Rectal smooth muscle tissue (tissue), 1 donor: Measurements from ENCODE around the gene SNRNP70.

Source experiments
- H3K27ac ChIP-seq: one replicate; pipeline ENCODE4 v1.7.0; 2013; ENCODE audit warnings: low read depth, low read length, inconsistent platforms
- H3K27me3 ChIP-seq: one replicate; pipeline ENCODE4 v1.7.0; 2013; ENCODE audit warnings: low read length; ENCODE audit not compliant: control insufficient read depth, insufficient read depth
- H3K36me3 ChIP-seq: one replicate; pipeline ENCODE4 v1.7.0; 2013; ENCODE audit warnings: low read length; ENCODE audit not compliant: control insufficient read depth, insufficient read depth
- H3K4me1 ChIP-seq: one replicate; pipeline ENCODE4 v1.7.0; 2013; ENCODE audit warnings: low read length; ENCODE audit not compliant: control insufficient read depth, insufficient read depth
- H3K4me3 ChIP-seq: one replicate; pipeline ENCODE4 v1.7.0; 2013; ENCODE audit warnings: low read length
- H3K9ac ChIP-seq: one replicate; pipeline ENCODE4 v1.7.0; 2013; ENCODE audit warnings: low read length

Gene SNRNP70

DNA sequence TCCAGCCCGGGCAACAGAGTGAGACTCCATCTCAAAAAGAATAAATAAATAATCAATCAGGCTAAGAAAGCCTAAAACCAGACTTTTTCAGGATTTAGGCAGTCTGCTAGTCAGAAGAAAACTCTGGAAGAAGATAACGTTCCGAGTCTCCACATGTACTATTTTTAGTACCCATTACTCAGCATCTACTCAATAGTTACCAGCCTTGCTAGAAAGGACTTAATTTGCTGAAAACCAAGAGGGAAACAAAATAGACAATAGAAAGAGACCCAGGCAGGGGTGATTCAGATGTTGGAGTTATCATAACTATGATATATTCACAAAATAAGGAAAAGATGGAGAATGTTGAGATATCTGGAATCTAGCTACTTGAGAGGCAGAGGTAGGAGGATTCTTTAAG, 25.3 kb downstream of the SNRNP70 start:
- H3K36me3 ChIP-seq = peaks cover 11% of the 10 kb centered on the region
- peaks cover 4% of the 10 kb centered on the region for H3K4me1 ChIP-seq
- H3K27ac ChIP-seq = no peak overlapping the region
- no peak overlapping the region for H3K4me3 ChIP-seq
- H3K9ac ChIP-seq = no peak overlapping the region
- H3K27me3 ChIP-seq = no peaks in the 10 kb centered on the region

DNA sequence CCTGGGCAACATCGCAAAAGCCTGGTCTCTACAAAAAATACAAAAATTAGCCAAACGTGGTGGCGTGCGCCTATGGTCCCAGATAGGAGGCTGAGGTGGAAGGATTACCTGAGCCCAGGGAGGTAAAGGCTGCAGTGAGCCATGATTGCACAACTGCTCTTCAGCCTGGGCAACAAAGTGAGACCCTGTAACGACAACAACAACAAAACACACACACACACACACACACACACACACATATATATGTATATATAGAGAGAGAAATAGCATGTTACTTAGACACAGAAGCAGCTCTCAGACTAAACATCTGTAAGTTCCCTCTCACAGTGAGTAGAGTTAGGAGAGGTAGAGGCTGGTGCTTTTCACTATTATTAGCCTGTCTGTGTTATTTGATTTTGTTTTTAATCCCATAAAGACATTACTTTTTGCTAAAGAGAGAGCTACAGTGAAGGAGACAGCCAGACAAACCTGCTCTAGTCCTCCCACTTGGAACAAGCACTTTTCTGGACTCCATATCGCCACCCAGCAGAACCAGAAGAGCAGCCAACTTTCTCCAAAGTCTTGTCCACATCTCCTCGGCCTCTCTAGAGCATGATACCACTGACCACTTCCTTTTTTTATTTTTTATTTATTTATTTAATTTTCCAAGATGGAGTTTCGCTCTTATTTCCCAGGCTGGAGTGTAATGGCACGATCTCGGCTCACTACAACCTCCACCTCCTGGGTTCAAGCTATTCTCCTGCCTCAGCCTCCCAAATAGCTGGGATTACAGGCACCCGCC, 26.2 kb downstream of the SNRNP70 start:
- H3K4me3 ChIP-seq = no peak overlapping the region
- H3K36me3 ChIP-seq = peaks cover 6% of the 10 kb centered on the region
- H3K4me1 ChIP-seq = peaks cover 4% of the 10 kb centered on the region
- no peak overlapping the region for H3K27ac ChIP-seq
- no peak overlapping the region for H3K9ac ChIP-seq
- H3K27me3 ChIP-seq = no peaks in the 10 kb centered on the region

DNA sequence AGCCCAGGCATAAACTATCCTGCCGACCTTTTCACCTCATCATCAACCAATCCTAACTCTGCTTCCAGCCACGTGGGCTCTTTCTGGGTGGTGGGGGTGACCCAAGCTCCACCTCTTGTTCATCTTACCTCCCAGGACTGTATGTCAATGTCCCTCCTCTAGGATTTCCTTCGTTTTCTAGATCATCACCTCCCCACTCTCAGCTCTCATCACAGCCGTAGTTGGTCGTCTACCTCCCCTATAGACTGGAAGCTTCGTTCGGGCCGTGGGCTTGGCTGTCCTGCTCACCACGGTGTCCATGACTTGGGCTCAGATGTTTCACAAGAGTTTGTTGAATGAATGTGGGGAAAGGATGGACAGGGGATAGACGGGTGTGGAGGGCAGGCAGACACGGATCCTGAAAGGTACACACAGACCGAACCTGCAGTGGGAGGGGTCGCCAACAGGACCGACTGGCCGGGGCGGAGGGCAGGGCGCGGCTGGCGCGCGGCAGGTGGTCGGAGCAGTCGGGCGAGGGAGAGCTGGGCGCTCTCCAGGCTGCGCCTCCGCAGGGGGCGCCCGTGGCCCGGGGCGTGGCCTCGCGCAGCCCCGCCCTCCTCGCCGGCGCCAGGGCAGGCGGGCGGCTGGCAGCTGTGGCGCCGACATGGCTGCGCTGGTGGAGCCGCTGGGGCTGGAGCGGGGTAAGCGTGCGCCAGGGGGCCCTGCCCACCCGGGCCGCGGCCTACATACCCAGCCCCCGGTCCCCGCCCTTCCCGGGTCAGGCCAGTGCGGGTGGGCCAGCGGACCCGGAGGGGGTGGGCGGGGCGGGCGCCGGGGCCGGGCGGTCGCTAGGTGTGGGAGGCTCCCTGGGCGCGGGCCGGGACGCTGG, 28.7 kb downstream of the SNRNP70 start, which contains the start of gene LIN7B:
Gene LIN7B (plus strand): TSS at position 609 of the 868 bp plus-strand sequence. CDS start 35 bp downstream, at position 644.
- Histone ChIP-seq H3K36me3 (no peaks in the 10 kb centered on the region), H3K4me1 (peaks cover 4% of the 10 kb centered on the region), H3K4me3 (peak within 1 kb of the TSS; percentile 87), H3K9ac (peak within 1 kb of the TSS; percentile 55), H3K27ac (peak within 1 kb of the TSS; percentile 68), H3K27me3 (no peaks in the 10 kb centered on the region)

DNA sequence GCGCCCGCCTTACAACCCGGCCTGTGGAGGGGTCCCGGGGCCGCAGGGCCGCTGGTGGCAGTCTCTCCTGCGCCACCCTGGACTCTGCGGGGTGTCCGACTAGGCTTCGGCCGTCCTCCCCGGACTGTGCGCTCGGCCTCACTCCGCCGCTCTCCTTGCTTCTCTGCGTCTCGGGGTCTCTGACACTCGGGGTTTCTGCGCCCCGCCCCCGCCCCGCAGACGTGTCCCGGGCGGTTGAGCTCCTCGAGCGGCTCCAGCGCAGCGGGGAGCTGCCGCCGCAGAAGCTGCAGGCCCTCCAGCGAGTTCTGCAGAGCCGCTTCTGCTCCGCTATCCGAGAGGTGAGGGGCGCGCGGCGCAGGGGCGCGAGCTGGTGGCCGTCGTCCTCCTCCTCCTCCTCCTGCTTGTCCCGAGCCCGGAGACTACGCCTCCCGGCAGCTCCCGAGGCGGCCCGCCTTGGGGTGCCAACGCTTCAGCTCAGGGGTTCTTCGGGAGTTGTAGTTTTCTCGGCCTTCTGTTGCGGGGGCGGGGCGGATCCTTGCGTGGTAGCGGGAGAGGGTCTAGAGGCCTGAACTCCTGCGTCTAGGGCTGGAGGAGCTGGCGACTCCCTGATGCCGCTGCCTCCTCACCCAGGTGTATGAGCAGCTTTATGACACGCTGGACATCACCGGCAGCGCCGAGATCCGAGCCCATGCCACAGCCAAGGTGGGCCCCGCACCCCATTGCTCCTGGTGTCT, 29.5 kb downstream of the SNRNP70 start:
- Histone ChIP-seq H3K27ac (peak overlapping the region; percentile 68), H3K36me3 (no peaks in the 10 kb centered on the region), H3K27me3 (no peaks in the 10 kb centered on the region), H3K4me3 (peak overlapping the region; percentile 87), H3K9ac (peak overlapping the region; percentile 55), H3K4me1 (peaks cover 4% of the 10 kb centered on the region)

DNA sequence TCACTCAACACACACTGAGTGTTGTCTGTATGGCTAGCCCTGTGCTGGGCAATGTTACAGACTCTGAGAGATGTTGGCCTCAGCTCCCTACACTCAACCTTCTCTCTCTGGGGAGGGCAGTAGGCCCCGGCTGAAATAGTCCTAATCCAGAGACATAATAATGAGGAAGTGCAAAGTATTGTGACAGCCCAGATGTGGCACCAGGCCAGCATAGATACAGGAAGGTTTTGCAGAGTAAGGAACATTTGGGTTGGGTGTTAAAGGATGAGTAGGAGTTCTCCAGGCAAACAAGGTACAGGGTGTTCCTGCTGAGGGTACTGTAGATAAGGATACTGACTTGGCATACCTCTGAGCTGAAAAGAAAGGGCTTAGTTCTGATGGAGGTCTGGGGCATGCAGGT, 31.3 kb downstream of the SNRNP70 start:
- no peaks in the 10 kb centered on the region for H3K36me3 ChIP-seq
- no peak overlapping the region for H3K4me3 ChIP-seq
- peaks cover 3% of the 10 kb centered on the region for H3K27me3 ChIP-seq
- H3K27ac ChIP-seq = no peak overlapping the region
- H3K4me1 ChIP-seq = peaks cover 4% of the 10 kb centered on the region
- no peak overlapping the region for H3K9ac ChIP-seq

DNA sequence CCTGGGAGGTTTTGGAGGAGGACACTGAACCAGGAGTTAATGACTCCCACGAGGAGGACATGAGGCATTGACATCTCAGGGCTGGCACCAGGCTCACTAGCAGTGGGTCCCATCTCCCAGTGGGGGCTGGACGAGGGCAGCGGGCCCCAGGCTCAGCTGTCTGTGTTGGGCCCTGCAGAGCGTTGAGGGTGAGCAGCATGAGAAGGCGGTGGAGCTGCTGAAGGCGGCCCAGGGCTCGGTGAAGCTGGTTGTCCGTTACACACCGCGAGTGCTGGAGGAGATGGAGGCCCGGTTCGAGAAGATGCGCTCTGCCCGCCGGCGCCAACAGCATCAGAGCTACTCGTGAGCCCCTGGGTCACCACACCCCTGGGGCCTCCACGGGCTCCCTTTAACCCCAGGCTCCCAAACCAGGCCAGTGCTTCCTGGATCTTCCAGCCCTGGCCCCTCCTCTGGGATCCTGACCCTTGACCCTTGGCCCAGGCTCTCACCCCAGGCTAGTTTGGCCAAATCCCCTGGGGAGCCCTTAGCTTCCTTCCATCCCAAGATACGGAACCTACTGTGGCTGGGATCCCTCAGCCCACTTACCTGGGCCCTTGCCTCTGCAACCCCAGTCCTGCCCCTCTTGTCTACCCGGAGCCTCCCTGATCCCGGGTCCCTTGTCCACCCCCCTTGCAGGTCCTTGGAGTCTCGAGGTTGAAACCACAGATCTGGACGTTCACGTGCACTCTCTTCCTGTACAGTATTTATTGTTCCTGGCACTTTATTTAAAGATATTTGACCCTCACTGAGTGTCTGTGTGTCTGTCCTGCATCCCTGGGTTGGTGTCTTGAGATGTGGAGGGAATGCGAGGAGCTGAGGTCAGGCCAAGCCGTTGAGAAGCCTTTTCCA, 32.7 kb downstream of the SNRNP70 start:
- Histone ChIP-seq H3K4me3 (peak overlapping the region; percentile 86), H3K36me3 (no peaks in the 10 kb centered on the region), H3K27ac (peak overlapping the region; percentile 96), H3K4me1 (peaks cover 4% of the 10 kb centered on the region), H3K9ac (peak overlapping the region; percentile 92), H3K27me3 (peaks cover 3% of the 10 kb centered on the region)

DNA sequence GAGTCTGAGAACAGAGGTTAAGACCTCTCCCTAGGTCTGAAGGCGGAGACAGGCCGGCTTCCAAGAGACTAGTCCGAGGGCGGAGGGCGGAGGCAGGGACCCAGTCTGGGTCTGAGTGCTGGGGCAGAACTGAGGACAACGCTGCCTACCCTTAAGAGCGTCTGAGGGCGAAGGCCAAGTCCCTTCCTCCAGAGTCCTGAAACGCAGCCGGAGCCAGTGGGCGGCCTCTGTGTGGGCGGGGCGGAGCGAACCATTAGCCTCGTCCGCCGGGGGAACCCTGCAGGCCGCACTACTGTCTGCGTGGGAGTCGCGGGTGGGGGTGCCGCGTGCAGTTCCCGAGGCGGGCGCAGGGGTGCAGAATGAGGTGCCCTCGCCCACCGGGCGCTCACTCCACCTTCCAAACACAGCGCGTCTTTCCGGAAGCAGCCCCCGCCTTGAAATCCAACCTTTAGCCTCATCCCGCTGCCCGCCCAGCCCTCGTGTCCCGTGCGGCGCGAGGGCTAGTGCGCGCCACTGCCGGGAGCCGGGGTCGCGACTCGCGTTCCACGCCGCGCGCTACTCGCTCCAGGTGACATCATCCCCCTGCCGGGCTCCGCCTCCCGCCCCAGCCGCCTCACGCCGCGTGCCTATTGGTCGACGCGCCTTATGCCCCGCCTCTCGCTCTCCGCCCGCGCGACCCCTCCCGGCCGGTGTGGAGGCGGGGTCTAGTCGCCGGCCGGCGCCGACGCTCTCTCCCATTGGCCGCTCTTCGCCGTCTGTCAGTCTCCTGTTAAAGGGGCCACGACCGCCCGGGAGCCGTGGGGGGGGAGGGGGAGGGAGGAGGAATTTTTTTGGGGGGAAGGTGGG, 33.5 kb downstream of the SNRNP70 start, which contains the start of gene C19orf73:
Gene C19orf73 (minus strand): TSS at position 579 of the 846 bp plus-strand sequence. CDS start 121 bp downstream, at position 458.
- Histone ChIP-seq H3K4me3 (peak within 1 kb of the TSS; percentile 86), H3K27ac (peak within 1 kb of the TSS; percentile 96), H3K36me3 (no peaks in the 10 kb centered on the region), H3K9ac (peak within 1 kb of the TSS; percentile 92), H3K27me3 (peaks cover 3% of the 10 kb centered on the region), H3K4me1 (peaks cover 3% of the 10 kb centered on the region)

DNA sequence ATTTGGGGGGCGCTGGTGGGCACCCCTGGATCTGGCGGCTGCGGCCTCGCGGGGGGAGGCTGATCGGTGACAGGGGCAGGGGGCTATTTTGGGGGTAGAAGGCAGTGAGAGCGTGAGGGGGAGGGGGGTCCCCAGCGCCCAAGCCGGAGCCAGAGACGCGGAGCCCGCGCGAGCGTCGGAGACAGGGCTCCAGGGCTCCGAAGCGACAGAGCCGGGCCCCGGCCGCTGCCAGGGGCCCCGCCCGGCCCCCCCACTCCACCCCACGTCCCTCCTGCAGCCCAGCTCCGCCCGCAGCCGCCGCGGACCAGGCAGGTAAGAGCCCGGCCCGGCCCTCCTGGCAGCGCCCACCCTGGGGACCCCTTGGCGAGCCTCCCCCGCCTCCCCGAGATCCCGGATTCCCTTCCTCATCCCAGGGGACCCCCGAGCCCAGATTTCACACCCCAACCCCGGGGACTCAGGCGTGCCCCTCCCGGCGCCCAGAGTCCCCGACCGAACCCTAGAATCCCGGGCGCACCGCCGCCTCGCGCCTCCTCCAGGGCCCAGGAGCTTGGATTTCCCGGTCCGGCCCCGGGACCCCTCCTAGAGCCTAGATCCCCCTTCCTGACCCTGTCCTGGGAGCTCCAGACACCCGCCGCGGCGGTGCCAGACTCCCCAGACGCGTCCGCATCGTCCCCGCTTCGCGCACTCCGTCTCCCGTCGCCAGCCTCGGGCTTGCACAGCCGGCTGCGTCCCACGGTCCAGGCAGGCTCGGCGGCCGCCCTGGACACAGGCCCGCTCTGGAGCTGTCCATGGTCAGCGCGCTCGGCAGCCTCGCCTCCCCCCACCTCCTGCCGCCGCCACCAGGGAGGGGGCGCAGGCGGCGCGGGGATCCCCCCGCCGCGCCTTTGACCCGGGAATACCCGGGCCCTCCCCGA, 34.4 kb downstream of the SNRNP70 start, which contains the start of gene PPFIA3:
Gene PPFIA3 (plus strand): TSS at position 134 of the 914 bp plus-strand sequence. CDS start 8,330 bp downstream, outside the sequence.
- no peaks in the 10 kb centered on the region for H3K36me3 ChIP-seq
- no peaks in the 10 kb centered on the region for H3K4me1 ChIP-seq
- peaks cover 3% of the 10 kb centered on the region for H3K27me3 ChIP-seq
- peak within 1 kb of the TSS; percentile 92 for H3K9ac ChIP-seq
- H3K4me3 ChIP-seq = peak within 1 kb of the TSS; percentile 86
- peak within 1 kb of the TSS; percentile 96 for H3K27ac ChIP-seq

DNA sequence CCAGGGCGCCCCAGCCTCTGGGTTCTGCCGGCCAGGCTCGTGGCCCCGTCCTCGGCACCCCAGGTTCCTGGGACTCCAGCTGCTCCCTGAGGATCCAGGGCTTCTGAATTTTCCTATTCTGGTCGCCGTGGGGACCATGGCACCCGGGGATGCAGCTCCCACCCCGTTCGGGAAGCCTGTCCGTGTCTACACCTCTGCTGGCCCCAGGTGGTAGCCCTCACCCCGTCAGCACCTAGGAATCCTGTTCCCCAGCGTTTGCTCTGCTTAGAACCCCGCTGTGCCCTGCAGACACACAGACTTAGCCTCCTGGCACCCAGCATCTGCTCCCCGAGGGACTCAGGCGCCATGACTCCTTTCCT, 35.1 kb downstream of the SNRNP70 start:
- H3K4me3 ChIP-seq = no peak overlapping the region
- peaks cover 3% of the 10 kb centered on the region for H3K27me3 ChIP-seq
- no peak overlapping the region for H3K27ac ChIP-seq
- no peaks in the 10 kb centered on the region for H3K4me1 ChIP-seq
- H3K36me3 ChIP-seq = no peaks in the 10 kb centered on the region
- H3K9ac ChIP-seq = no peak overlapping the region

DNA sequence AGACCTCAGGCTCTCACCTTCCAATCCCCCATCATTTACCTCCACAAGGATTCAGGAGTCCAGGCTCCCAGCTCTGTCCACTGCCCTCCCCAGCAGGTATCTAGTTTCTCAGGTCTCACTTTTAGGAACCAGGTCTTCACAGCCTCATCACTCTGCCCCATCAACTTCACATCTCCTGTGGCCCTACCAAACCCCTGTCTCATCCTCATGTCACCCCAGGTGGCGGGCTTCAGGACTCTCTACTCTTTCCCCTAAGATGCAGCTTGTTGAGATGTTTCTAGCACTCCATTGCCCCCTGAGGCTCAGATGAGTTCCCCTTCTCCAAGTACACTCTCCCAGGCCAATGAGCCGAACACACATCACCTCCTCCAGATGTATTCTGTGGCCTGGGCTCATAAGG, 35.6 kb downstream of the SNRNP70 start:
- no peaks in the 10 kb centered on the region for H3K36me3 ChIP-seq
- H3K27ac ChIP-seq = no peak overlapping the region
- no peaks in the 10 kb centered on the region for H3K4me1 ChIP-seq
- H3K4me3 ChIP-seq = no peak overlapping the region
- H3K9ac ChIP-seq = no peak overlapping the region
- peaks cover 3% of the 10 kb centered on the region for H3K27me3 ChIP-seq
